CD8-positive, alpha-beta memory T cell (primary cell): ENCODE data around the gene ECPAS. TPM values are rescaled to one million over a fixed set of nuclear protein-coding genes. Genes with fewer than 3 reads are reported as not detected.

Experiments
- CTCF ChIA-PET: fragments of 350-600 bp; sonication (Branson Sonifier 250); formaldehyde crosslinking; loops from one replicate; lab custom pipeline; 2021; ENCODE audit warnings: antibody characterized with exemption; lab: Charles Lee
- POLR2A ChIA-PET: fragments of 350-600 bp; sonication (Branson Sonifier 250); formaldehyde crosslinking; loops from one replicate; lab custom pipeline; 2021; ENCODE audit warnings: antibody characterized with exemption; lab: Charles Lee
- DNase-seq, 5 donors: peaks; one replicate each; pipeline versions ENCODE4 v3.0.0 to v3.0.0-alpha.2; 2020 to 2022; ENCODE audit warnings: mixed read lengths in 1 of 5
- H3K27ac ChIP-seq: one replicate; pipeline ENCODE4 v1.7.0; 2013; ENCODE audit warnings: low read depth, mild to moderate bottlenecking, low read length, moderate library complexity
- H3K27me3 ChIP-seq: 2 replicates; pipeline ENCODE4 v1.7.0; 2013; ENCODE audit warnings: low read length, mild to moderate bottlenecking; ENCODE audit not compliant: insufficient read depth, poor library complexity, severe bottlenecking
- H3K36me3 ChIP-seq: 2 replicates; pipeline ENCODE4 v1.7.0; 2013; ENCODE audit warnings: mild to moderate bottlenecking, low read length, moderate library complexity; ENCODE audit not compliant: insufficient read depth
- H3K4me1 ChIP-seq: 2 replicates; pipeline ENCODE4 v1.7.0; 2013; ENCODE audit warnings: mild to moderate bottlenecking, low read length, moderate library complexity; ENCODE audit not compliant: insufficient read depth
- H3K4me3 ChIP-seq: 2 replicates; pipeline ENCODE4 v1.7.0; 2013; ENCODE audit warnings: mild to moderate bottlenecking, low read length
- H3K9me3 ChIP-seq: 2 replicates; pipeline ENCODE4 v1.7.0; 2013; ENCODE audit warnings: mild to moderate bottlenecking, low read length
- H3K27ac Mint-ChIP-seq, 8 donors: one replicate each; pipeline ENCODE4 v1.8.0; 2020 to 2021; ENCODE audit warnings: mixed read lengths in 8 of 8, mild to moderate bottlenecking in 6 of 8, inconsistent platforms in 3 of 8, moderate library complexity in 3 of 8
- H3K27me3 Mint-ChIP-seq, 2 donors: one replicate each; pipeline ENCODE4 v1.8.0; 2020 to 2021; ENCODE audit warnings: mixed read lengths in 2 of 2, mild to moderate bottlenecking in 1 of 2, moderate library complexity in 1 of 2
- H3K36me3 Mint-ChIP-seq, 3 donors: one replicate each; pipeline ENCODE4 v1.8.0; 2020 to 2021; ENCODE audit warnings: mixed read lengths in 3 of 3, inconsistent platforms in 1 of 3, mild to moderate bottlenecking in 1 of 3
- H3K4me1 Mint-ChIP-seq, 3 donors: one replicate each; pipeline ENCODE4 v1.8.0; 2020 to 2021; ENCODE audit warnings: mixed read lengths in 3 of 3, inconsistent platforms in 1 of 3, mild to moderate bottlenecking in 1 of 3
- H3K4me3 Mint-ChIP-seq, 7 donors: one replicate each; pipeline ENCODE4 v1.8.0; 2020 to 2021; ENCODE audit warnings: mixed read lengths in 7 of 7, mild to moderate bottlenecking in 6 of 7, moderate library complexity in 4 of 7, inconsistent platforms in 2 of 7
- H3K9me3 Mint-ChIP-seq, 5 donors: one replicate each; pipeline ENCODE4 v1.8.0; 2020 to 2022; ENCODE audit warnings: mixed read lengths in 5 of 5, mild to moderate bottlenecking in 3 of 5, moderate library complexity in 2 of 5, inconsistent platforms in 1 of 5
- polyA plus RNA-seq: library from polyadenylated mRNA; unstranded; fragments of 300-500 nt; fragmentation: Illumina TruSeq; gene quantifications from one replicate; pipeline ENCODE4 v1.2.3, GENCODE V29; 2021
- total RNA-seq, 2 experiments: library from RNA; stranded (reverse); gene quantifications; one replicate each; pipeline ENCODE4 v1.2.3, GENCODE V29; 2021

Gene ECPAS
- total and polyA plus RNA-seq, 3 experiments from 2014 or later, result 16.5 to 92.8 (median 86.4) TPM

GRCh38 chr9:111381006-111381405 is 103.2 kb downstream of the ECPAS start:
- H3K27ac Mint-ChIP-seq, result peak overlapping the region in 4 of 8 donors; percentile 18 to 72 (median 30)
- H3K4me3 Mint-ChIP-seq, result no peak overlapping the region
- Histone ChIP-seq H3K27ac (no peak overlapping the region), H3K4me1 (no peaks in the 10 kb centered on the region), H3K36me3 (peaks cover 27% of the 10 kb centered on the region), H3K27me3 (no peaks in the 10 kb centered on the region), H3K4me3 (no peak overlapping the region), H3K9me3 (no peaks in the 10 kb centered on the region)
- no peaks in the 10 kb centered on the region for H3K4me1 Mint-ChIP-seq
- CTCF ChIA-PET, result interaction anchor here (0.7 to 0.8 kb wide), 2 partner anchors 10 to 37 kb away, joined by 3 read pairs; no protein-coding TSS in a partner anchor
- no peaks in the 10 kb centered on the region for H3K9me3 Mint-ChIP-seq
- peaks cover 16 to 77% (median 28%) of the 10 kb centered on the region in 3 donors for H3K36me3 Mint-ChIP-seq
- no peaks in the 10 kb centered on the region for H3K27me3 Mint-ChIP-seq
- POLR2A ChIA-PET, result no interaction called here
- no peak for DNase-seq

GRCh38 chr9:111375817-111376564 is 108.2 kb downstream of the ECPAS start:
- ChIA-PET POLR2A (no interaction called here), CTCF (no interaction called here)
- H3K27ac ChIP-seq, result no peak overlapping the region
- no peaks in the 10 kb centered on the region for H3K4me1 ChIP-seq
- Mint-ChIP-seq H3K9me3 (no peaks in the 10 kb centered on the region), H3K27me3 (no peaks in the 10 kb centered on the region), H3K36me3 (peaks cover 22 to 92% (median 40%) of the 10 kb centered on the region in 3 donors), H3K4me3 (no peak overlapping the region), H3K27ac (peak overlapping the region in 3 of 8 donors; percentile 17 to 88 (median 32)), H3K4me1 (no peaks in the 10 kb centered on the region)
- no peak overlapping the region for H3K4me3 ChIP-seq
- H3K36me3 ChIP-seq, result peaks cover 21% of the 10 kb centered on the region
- no peak for DNase-seq
- no peaks in the 10 kb centered on the region for H3K9me3 ChIP-seq
- no peaks in the 10 kb centered on the region for H3K27me3 ChIP-seq

- H3K4me1 Mint-ChIP-seq, result no peaks in the 10 kb centered on the region
- ChIA-PET POLR2A (no interaction called here), CTCF (no interaction called here)
- H3K36me3 Mint-ChIP-seq, result peaks cover 22 to 92% (median 40%) of the 10 kb centered on the region in 3 donors
- no peak overlapping the region for H3K27ac ChIP-seq
- H3K4me3 ChIP-seq, result no peak overlapping the region
- H3K9me3 ChIP-seq, result no peaks in the 10 kb centered on the region
- H3K27me3 ChIP-seq, result no peaks in the 10 kb centered on the region
- H3K27ac Mint-ChIP-seq, result no peak overlapping the region
- H3K36me3 ChIP-seq, result peaks cover 22% of the 10 kb centered on the region
- no peak for DNase-seq
- H3K9me3 Mint-ChIP-seq, result no peaks in the 10 kb centered on the region
- H3K27me3 Mint-ChIP-seq, result no peaks in the 10 kb centered on the region
- no peak overlapping the region for H3K4me3 Mint-ChIP-seq
- H3K4me1 ChIP-seq, result no peaks in the 10 kb centered on the region
Observed at GRCh38 chr9:111375062-111375461, 109.1 kb downstream of the ECPAS start.

GRCh38 chr9:111372297-111372696 is 111.9 kb downstream of the ECPAS start:
- Histone ChIP-seq H3K9me3 (no peaks in the 10 kb centered on the region), H3K27ac (no peak overlapping the region), H3K27me3 (no peaks in the 10 kb centered on the region), H3K4me3 (no peak overlapping the region), H3K36me3 (peaks cover 38% of the 10 kb centered on the region), H3K4me1 (no peaks in the 10 kb centered on the region)
- H3K36me3 Mint-ChIP-seq, result peaks cover 15 to 100% (median 48%) of the 10 kb centered on the region in 3 donors
- ChIA-PET POLR2A (no interaction called here), CTCF (no interaction called here)
- no peaks in the 10 kb centered on the region for H3K9me3 Mint-ChIP-seq
- H3K27ac Mint-ChIP-seq, result no peak overlapping the region
- no peak for DNase-seq
- no peak overlapping the region for H3K4me3 Mint-ChIP-seq
- no peaks in the 10 kb centered on the region for H3K27me3 Mint-ChIP-seq
- H3K4me1 Mint-ChIP-seq, result no peaks in the 10 kb centered on the region

GRCh38 chr9:111366978-111367377 is 117.2 kb downstream of the ECPAS start:
- CTCF ChIA-PET, result no interaction called here
- H3K36me3 ChIP-seq, result peaks cover 46% of the 10 kb centered on the region
- DNase-seq, result no peak

GRCh38 chr9:111362526-111362925 is 121.7 kb downstream of the ECPAS start:
- Mint-ChIP-seq H3K9me3 (no peaks in the 10 kb centered on the region), H3K36me3 (peaks cover 16 to 60% (median 36%) of the 10 kb centered on the region in 3 donors), H3K27me3 (no peaks in the 10 kb centered on the region), H3K4me3 (no peak overlapping the region), H3K27ac (peak overlapping the region in 1 of 8 donors; percentile 35), H3K4me1 (no peaks in the 10 kb centered on the region)
- POLR2A ChIA-PET, result no interaction called here
- Histone ChIP-seq H3K36me3 (peaks cover 15% of the 10 kb centered on the region), H3K27me3 (no peaks in the 10 kb centered on the region), H3K4me3 (no peak overlapping the region), H3K27ac (no peak overlapping the region), H3K4me1 (no peaks in the 10 kb centered on the region), H3K9me3 (no peaks in the 10 kb centered on the region)
- CTCF ChIA-PET, result no interaction called here
- DNase-seq, result no peak

More at GRCh38 chr9:111366978-111367377, 117.2 kb downstream of the ECPAS start:
- no peaks in the 10 kb centered on the region for H3K9me3 ChIP-seq
- Mint-ChIP-seq H3K4me1 (no peaks in the 10 kb centered on the region), H3K36me3 (peaks cover 22 to 92% (median 55%) of the 10 kb centered on the region in 3 donors), H3K4me3 (no peak overlapping the region), H3K27ac (peak overlapping the region in 1 of 8 donors; percentile 36), H3K9me3 (no peaks in the 10 kb centered on the region), H3K27me3 (no peaks in the 10 kb centered on the region)
- POLR2A ChIA-PET, result no interaction called here
- H3K4me3 ChIP-seq, result no peak overlapping the region
- H3K27ac ChIP-seq, result no peak overlapping the region
- no peaks in the 10 kb centered on the region for H3K4me1 ChIP-seq
- no peaks in the 10 kb centered on the region for H3K27me3 ChIP-seq

- peak overlapping the region in 2 of 8 donors; percentile 16 to 50 for H3K27ac Mint-ChIP-seq
- no peak for DNase-seq
- CTCF ChIA-PET, result no interaction called here
Observed at GRCh38 chr9:111360881-111361280, 123.3 kb downstream of the ECPAS start.

GRCh38 chr9:111356481-111357244 is 127.5 kb downstream of the ECPAS start:
- ChIA-PET POLR2A (no interaction called here), CTCF (no interaction called here)

More at GRCh38 chr9:111360881-111361280, 123.3 kb downstream of the ECPAS start:
- Histone ChIP-seq H3K36me3 (peaks cover 13% of the 10 kb centered on the region), H3K27me3 (no peaks in the 10 kb centered on the region), H3K9me3 (no peaks in the 10 kb centered on the region), H3K27ac (no peak overlapping the region), H3K4me3 (no peak overlapping the region), H3K4me1 (no peaks in the 10 kb centered on the region)
- H3K4me3 Mint-ChIP-seq, result no peak overlapping the region
- no peaks in the 10 kb centered on the region for H3K4me1 Mint-ChIP-seq
- no peaks in the 10 kb centered on the region for H3K9me3 Mint-ChIP-seq
- H3K27me3 Mint-ChIP-seq, result no peaks in the 10 kb centered on the region
- peaks cover 16 to 47% (median 30%) of the 10 kb centered on the region in 3 donors for H3K36me3 Mint-ChIP-seq
- POLR2A ChIA-PET, result no interaction called here

More at GRCh38 chr9:111356481-111357244, 127.5 kb downstream of the ECPAS start:
- H3K36me3 Mint-ChIP-seq, result peaks cover 4 to 11% (median 5%) of the 10 kb centered on the region in 3 donors
- Histone ChIP-seq H3K27me3 (no peaks in the 10 kb centered on the region), H3K27ac (no peak overlapping the region), H3K4me1 (no peaks in the 10 kb centered on the region), H3K36me3 (no peaks in the 10 kb centered on the region), H3K9me3 (no peaks in the 10 kb centered on the region), H3K4me3 (no peak overlapping the region)
- H3K27ac Mint-ChIP-seq, result peak overlapping the region in 1 of 8 donors; percentile 34
- peaks cover 0 to 4% (median 0%) of the 10 kb centered on the region in 5 donors for H3K9me3 Mint-ChIP-seq
- H3K27me3 Mint-ChIP-seq, result no peaks in the 10 kb centered on the region
- H3K4me3 Mint-ChIP-seq, result no peak overlapping the region
- H3K4me1 Mint-ChIP-seq, result no peaks in the 10 kb centered on the region
- no peak for DNase-seq
